ENCODE data around the gene PTPRT. TPM values are rescaled to one million over a fixed set of nuclear protein-coding genes. Genes with fewer than 3 reads are reported as not detected.

The PTPRT gene
- total RNA-seq, 1 experiment from 2014 or later: not detected

DNA sequence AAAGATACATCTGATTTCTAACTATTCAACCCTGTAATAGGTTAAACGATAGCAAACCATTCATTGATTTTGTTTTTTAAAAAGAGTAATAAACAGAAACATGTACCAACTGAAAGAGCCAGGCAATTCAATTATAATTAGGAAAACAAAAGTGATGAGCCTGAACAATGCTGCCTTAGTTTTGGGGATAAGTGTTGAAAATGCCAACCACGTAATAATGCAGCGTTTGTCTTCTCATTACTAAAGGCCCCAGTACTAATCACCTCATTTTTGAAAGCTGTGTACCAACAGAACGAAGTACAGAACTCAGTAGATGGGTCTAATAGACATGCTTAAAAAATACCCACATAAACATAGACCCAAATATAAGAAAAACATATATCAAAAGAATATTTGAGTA is 907.9 kb downstream of the PTPRT start:
- TF ChIP-seq, protein P1, sequence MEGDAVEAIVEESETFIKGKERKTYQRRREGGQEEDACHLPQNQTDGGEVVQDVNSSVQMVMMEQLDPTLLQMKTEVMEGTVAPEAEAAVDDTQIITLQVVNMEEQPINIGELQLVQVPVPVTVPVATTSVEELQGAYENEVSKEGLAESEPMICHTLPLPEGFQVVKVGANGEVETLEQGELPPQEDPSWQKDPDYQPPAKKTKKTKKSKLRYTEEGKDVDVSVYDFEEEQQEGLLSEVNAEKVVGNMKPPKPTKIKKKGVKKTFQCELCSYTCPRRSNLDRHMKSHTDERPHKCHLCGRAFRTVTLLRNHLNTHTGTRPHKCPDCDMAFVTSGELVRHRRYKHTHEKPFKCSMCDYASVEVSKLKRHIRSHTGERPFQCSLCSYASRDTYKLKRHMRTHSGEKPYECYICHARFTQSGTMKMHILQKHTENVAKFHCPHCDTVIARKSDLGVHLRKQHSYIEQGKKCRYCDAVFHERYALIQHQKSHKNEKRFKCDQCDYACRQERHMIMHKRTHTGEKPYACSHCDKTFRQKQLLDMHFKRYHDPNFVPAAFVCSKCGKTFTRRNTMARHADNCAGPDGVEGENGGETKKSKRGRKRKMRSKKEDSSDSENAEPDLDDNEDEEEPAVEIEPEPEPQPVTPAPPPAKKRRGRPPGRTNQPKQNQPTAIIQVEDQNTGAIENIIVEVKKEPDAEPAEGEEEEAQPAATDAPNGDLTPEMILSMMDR (conservative IDR thresholded peaks at IDR 0.05; ENCODE audit: low read depth, low read length): no peak
- TF ChIP-seq EZH2 (IDR thresholded peaks at IDR 0.05; ENCODE audit: borderline replicate concordance, low read depth, low read length, poor library complexity, severe bottlenecking): no peak
- intact Hi-C loops (cut with micrococcal nuclease; ENCODE audit: unreplicated experiment): no loop called here
- BruUV-seq (replicated peaks): no TSS peak
- Histone ChIP-seq H3K27me3 (replicated peaks; ENCODE audit: insufficient read depth, low read depth, low read length, poor library complexity) (no peaks in the 10 kb centered on the region), H3K4me3 (ENCODE audit: low read depth, low read length, poor library complexity, severe bottlenecking) (no peak overlapping the region), H3K4me1 (ENCODE audit: insufficient read depth, low read length, poor library complexity, severe bottlenecking) (no peaks in the 10 kb centered on the region), H3K36me3 (ENCODE audit: insufficient read depth, low read length, poor library complexity, severe bottlenecking) (no peaks in the 10 kb centered on the region), H3K9me3 (ENCODE audit: low read depth, low read length, poor library complexity, severe bottlenecking) (no peaks in the 10 kb centered on the region), H3K27ac (ENCODE audit: low read depth, low read length, poor library complexity, severe bottlenecking) (no peak overlapping the region)
- no peak for DNase-seq (ENCODE audit: low spot score)
- ChIA-PET CTCF (no interaction called here), POLR2A (ENCODE audit: low non-redundant PET) (no interaction called here)

DNA sequence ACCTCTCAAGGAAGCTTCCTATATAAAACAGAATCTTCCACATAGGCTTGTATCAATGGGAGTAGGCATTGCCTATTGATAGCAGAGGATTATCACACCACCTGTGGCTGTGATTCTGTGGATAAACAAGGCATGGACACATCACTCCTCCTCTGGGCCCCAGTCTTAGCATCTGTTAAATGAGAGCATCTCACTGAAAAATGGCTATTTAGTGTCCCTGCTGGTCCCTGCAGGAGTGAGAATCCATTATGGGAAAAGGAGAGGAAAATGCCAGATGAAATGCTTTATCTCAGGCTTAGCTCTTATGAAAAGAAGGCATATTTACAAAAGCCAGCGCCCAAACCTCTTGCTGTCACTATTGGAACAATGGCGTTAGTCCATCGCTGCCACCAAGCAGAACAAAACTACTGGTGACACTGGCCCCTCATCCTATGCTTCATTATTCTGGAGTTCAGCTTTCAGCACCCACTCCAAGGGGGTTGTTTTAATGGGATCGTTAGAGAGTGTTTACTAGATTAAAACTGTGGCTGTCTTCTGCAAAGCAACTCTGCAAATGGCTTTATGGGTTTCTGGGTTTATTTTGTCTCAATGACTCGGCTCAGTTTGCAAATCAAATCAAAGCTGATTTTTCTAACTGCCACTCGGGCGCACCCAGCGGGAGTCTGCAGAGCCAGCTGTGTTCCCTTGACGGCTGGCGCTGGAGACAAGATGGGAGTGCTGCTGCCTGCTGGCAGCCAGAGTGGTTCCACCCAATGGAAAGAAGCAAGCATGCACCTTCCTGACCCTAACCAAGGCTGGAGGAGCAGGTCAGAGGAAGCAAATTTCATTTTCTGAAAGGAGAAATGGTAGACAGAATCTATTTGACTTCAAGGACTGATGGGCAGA is 912.7 kb downstream of the PTPRT start:
- CTCF ChIA-PET: no interaction called here
- intact Hi-C loops (cut with micrococcal nuclease; ENCODE audit: unreplicated experiment): no loop called here

DNA sequence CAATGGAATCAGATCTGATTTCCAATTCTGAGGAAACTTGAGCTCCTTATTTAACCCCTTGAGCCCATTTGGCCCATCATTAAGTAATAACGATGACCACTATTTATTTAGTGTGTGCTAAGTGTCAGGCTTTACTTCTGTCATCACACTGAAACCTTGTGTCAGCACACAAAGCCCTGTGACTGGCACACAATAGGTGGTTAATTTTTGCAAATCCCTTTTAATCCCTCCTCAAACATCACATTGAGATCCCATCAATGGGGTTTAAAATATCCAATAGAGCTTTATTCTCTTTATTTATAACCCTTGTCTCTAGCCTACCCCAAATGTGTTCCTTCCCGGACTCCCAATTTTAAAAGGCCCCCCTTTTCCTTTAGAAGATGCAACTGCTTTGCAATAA is 914.7 kb downstream of the PTPRT start:
- intact Hi-C loops (cut with micrococcal nuclease; ENCODE audit: unreplicated experiment): no loop called here
- H3K9me3 ChIP-seq (ENCODE audit: low read depth, low read length, poor library complexity, severe bottlenecking): no peaks in the 10 kb centered on the region
- no TSS peak for BruUV-seq (replicated peaks)
- TF ChIP-seq EZH2 (IDR thresholded peaks at IDR 0.05; ENCODE audit: borderline replicate concordance, low read depth, low read length, poor library complexity, severe bottlenecking): no peak
- TF ChIP-seq, protein P1 (conservative IDR thresholded peaks at IDR 0.05; ENCODE audit: low read depth, low read length): no peak
- ChIA-PET POLR2A (ENCODE audit: low non-redundant PET) (no interaction called here), CTCF (no interaction called here)
- no peaks in the 10 kb centered on the region for H3K27me3 ChIP-seq (replicated peaks; ENCODE audit: insufficient read depth, low read depth, low read length, poor library complexity)
- no peak overlapping the region for H3K27ac ChIP-seq (ENCODE audit: low read depth, low read length, poor library complexity, severe bottlenecking)
- H3K4me1 ChIP-seq (ENCODE audit: insufficient read depth, low read length, poor library complexity, severe bottlenecking): no peaks in the 10 kb centered on the region
- DNase-seq (ENCODE audit: low spot score): no peak
- H3K4me3 ChIP-seq (ENCODE audit: low read depth, low read length, poor library complexity, severe bottlenecking): no peak overlapping the region
- H3K36me3 ChIP-seq (ENCODE audit: insufficient read depth, low read length, poor library complexity, severe bottlenecking): no peaks in the 10 kb centered on the region

More for the DNA sequence above, 912.7 kb downstream of the PTPRT start:
- DNase-seq (ENCODE audit: low spot score): no peak
- Histone ChIP-seq H3K27ac (ENCODE audit: low read depth, low read length, poor library complexity, severe bottlenecking) (no peak overlapping the region), H3K4me1 (ENCODE audit: insufficient read depth, low read length, poor library complexity, severe bottlenecking) (no peaks in the 10 kb centered on the region), H3K27me3 (replicated peaks; ENCODE audit: insufficient read depth, low read depth, low read length, poor library complexity) (no peaks in the 10 kb centered on the region), H3K36me3 (ENCODE audit: insufficient read depth, low read length, poor library complexity, severe bottlenecking) (no peaks in the 10 kb centered on the region), H3K4me3 (ENCODE audit: low read depth, low read length, poor library complexity, severe bottlenecking) (no peak overlapping the region), H3K9me3 (ENCODE audit: low read depth, low read length, poor library complexity, severe bottlenecking) (no peaks in the 10 kb centered on the region)
- TF ChIP-seq, protein P1 (conservative IDR thresholded peaks at IDR 0.05; ENCODE audit: low read depth, low read length): no peak
- TF ChIP-seq EZH2 (IDR thresholded peaks at IDR 0.05; ENCODE audit: borderline replicate concordance, low read depth, low read length, poor library complexity, severe bottlenecking): no peak
- BruUV-seq (replicated peaks): no TSS peak
- POLR2A ChIA-PET (ENCODE audit: low non-redundant PET): no interaction called here
